MM.1S (cell line): ENCODE results near the gene CMIP.

Source experiments
- DNase-seq: peaks from one replicate; pipeline ENCODE4 v3.0.0-alpha.2; 2015
- H2AFZ ChIP-seq: fragments of 300-600 bp; sonication (generic); 2 replicates; pipeline ENCODE4 v1.6.0; 2016; ENCODE audit warnings: antibody characterized with exemption, low read length
- H3F3A ChIP-seq: fragments of 300-600 bp; sonication (generic); 2 replicates; pipeline ENCODE4 v1.6.1; 2016; ENCODE audit warnings: mild to moderate bottlenecking, antibody characterized with exemption, low read length, moderate library complexity, mixed read lengths; ENCODE audit not compliant: insufficient read depth
- H3K27ac ChIP-seq: fragments of 300-600 bp; sonication (generic); 2 replicates; pipeline ENCODE4 v1.5.1; 2016; ENCODE audit warnings: mild to moderate bottlenecking, low read length
- H3K27me3 ChIP-seq: fragments of 300-600 bp; sonication (generic); replicated peaks from 2 replicates; pipeline ENCODE4 v1.6.0; 2016; ENCODE audit warnings: low read length; ENCODE audit not compliant: insufficient read depth
- H3K36me3 ChIP-seq: fragments of 300-600 bp; sonication (generic); replicated peaks from 2 replicates; pipeline ENCODE4 v1.6.1; 2016; ENCODE audit warnings: mild to moderate bottlenecking, low read length, mixed read lengths; ENCODE audit not compliant: insufficient read depth
- H3K4me1 ChIP-seq: fragments of 300-600 bp; sonication (generic); 2 replicates; pipeline ENCODE4 v1.6.1; 2016; ENCODE audit warnings: low read length, mixed read lengths
- H3K4me2 ChIP-seq: fragments of 300-600 bp; sonication (generic); 2 replicates; pipeline ENCODE4 v1.6.0; 2016; ENCODE audit warnings: low read depth, low read length
- H3K4me3 ChIP-seq: fragments of 300-600 bp; sonication (generic); 2 replicates; pipeline ENCODE4 v1.5.1; 2016; ENCODE audit warnings: low read length, mixed read lengths
- H3K79me2 ChIP-seq: fragments of 300-600 bp; sonication (generic); 2 replicates; pipeline ENCODE4 v1.6.1; 2016; ENCODE audit warnings: mixed run types, low read length, mixed read lengths
- H3K9ac ChIP-seq: fragments of 300-600 bp; sonication (generic); 2 replicates; pipeline ENCODE4 v1.6.1; 2016; ENCODE audit warnings: low read length, mixed read lengths
- H3K9me2 ChIP-seq: fragments of 300-600 bp; sonication (generic); replicated peaks from 2 replicates; pipeline ENCODE4 v1.6.1; 2016; ENCODE audit warnings: mild to moderate bottlenecking, low read length, mixed read lengths; ENCODE audit not compliant: insufficient read depth
- H3K9me3 ChIP-seq: fragments of 300-600 bp; sonication (generic); replicated peaks from 2 replicates; pipeline ENCODE4 v1.6.1; 2016; ENCODE audit warnings: mild to moderate bottlenecking, low read length, mixed read lengths; ENCODE audit not compliant: insufficient read depth
- H4K20me1 ChIP-seq: fragments of 300-600 bp; sonication (generic); 2 replicates; pipeline ENCODE4 v1.6.1; 2016; ENCODE audit warnings: mild to moderate bottlenecking, low read length, moderate library complexity, mixed read lengths; ENCODE audit not compliant: insufficient read depth
- EZH2 ChIP-seq: fragments of 300-600 bp; sonication (generic); optimal IDR thresholded peaks from 2 replicates; pipeline ENCODE3; 2017; ENCODE audit warnings: low read depth, mild to moderate bottlenecking, antibody characterized with exemption, low read length, mixed read lengths
- EZH2phosphoT487 ChIP-seq: fragments of 300-600 bp; sonication (generic); IDR thresholded peaks from 2 replicates; pipeline ENCODE4 v1.6.1; 2018; ENCODE audit warnings: antibody characterized with exemption, low read length
- TF ChIP-seq, protein P1 (sequence below): fragments of 300-600 bp; sonication (generic); IDR thresholded peaks from 2 replicates; pipeline ENCODE4 v1.5.1; 2016; ENCODE audit warnings: antibody characterized with exemption, low read length, mixed read lengths

CMIP gene

DNA sequence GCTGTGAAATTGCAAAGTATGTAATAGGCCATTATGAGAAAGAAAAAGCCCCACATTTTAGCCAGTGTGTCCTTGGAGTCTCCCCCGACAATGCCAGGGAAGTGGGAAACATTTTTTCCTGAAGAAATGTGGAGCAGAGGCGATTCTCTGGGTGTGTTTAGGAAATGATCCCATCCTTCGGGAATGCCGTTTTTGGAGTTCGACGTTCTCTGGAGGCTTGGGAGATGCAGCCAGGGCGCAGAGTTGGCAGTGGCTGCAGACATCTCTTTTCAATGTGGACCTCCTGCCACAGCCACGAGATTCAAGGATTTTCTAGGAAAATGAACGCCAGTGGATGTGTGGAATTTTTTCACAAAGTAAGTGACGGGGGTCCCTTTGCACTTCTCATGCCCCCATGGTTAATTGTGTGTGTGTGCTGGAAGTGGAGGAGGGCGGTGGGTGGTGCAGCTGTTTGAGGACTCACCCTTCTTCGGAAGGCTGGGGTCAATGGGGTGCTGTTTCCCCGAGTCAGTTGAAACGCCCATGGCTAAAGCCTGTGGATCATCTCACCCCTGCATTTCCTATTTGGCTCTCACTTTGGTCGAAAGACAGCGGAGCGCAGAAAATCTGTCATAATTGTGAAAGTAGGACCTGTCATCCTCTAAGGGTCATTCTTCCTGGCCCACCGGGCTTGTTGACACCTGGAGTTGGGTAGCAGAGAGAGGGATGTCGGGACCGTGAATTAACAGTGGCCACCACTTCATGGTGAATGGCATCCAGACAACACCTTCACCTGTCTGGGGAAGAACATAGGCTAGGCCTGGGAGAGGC, 73.2 kb downstream of the CMIP start:
- Histone ChIP-seq H4K20me1 (no peaks in the 10 kb centered on the region), H3K4me2 (no peak overlapping the region), H3K36me3 (no peaks in the 10 kb centered on the region), H3K27me3 (no peaks in the 10 kb centered on the region), H3F3A (no peaks in the 10 kb centered on the region), H3K79me2 (no peaks in the 10 kb centered on the region), H2AFZ (no peak overlapping the region), H3K4me1 (peaks cover 6% of the 10 kb centered on the region), H3K27ac (no peak overlapping the region), H3K4me3 (no peak overlapping the region), H3K9me3 (no peaks in the 10 kb centered on the region), H3K9ac (no peak overlapping the region), H3K9me2 (no peaks in the 10 kb centered on the region)
- DNase-seq = no peak
- TF ChIP-seq EZH2phosphoT487 (no peak), EZH2 (no peak)
- TF ChIP-seq, protein P1, sequence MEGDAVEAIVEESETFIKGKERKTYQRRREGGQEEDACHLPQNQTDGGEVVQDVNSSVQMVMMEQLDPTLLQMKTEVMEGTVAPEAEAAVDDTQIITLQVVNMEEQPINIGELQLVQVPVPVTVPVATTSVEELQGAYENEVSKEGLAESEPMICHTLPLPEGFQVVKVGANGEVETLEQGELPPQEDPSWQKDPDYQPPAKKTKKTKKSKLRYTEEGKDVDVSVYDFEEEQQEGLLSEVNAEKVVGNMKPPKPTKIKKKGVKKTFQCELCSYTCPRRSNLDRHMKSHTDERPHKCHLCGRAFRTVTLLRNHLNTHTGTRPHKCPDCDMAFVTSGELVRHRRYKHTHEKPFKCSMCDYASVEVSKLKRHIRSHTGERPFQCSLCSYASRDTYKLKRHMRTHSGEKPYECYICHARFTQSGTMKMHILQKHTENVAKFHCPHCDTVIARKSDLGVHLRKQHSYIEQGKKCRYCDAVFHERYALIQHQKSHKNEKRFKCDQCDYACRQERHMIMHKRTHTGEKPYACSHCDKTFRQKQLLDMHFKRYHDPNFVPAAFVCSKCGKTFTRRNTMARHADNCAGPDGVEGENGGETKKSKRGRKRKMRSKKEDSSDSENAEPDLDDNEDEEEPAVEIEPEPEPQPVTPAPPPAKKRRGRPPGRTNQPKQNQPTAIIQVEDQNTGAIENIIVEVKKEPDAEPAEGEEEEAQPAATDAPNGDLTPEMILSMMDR = no peak

DNA sequence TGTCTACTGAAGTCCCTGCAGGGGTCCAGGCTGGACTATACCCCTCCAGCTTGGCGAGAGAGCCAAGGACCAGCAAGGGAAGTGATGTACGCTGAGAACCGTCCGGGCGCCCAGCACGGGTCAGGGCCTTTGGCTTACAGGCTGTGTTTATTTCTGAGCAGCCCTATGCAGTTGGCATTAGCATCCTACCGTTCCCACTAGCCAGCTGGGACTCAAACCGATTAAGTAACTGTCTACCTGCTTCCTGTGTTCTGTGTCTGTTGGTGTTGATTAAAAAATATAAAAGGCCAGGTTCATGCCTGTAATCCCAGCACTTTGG, 73.8 kb downstream of the CMIP start:
- no peaks in the 10 kb centered on the region for H3K9me3 ChIP-seq
- H3K9me2 ChIP-seq = no peaks in the 10 kb centered on the region
- no peak overlapping the region for H3K4me2 ChIP-seq
- no peak overlapping the region for H3K27ac ChIP-seq
- H3K27me3 ChIP-seq = no peaks in the 10 kb centered on the region
- no peak for DNase-seq
- TF ChIP-seq EZH2 (no peak), EZH2phosphoT487 (no peak)
- TF ChIP-seq, protein P1 = no peak
- H3K9ac ChIP-seq = no peak overlapping the region
- H4K20me1 ChIP-seq = no peaks in the 10 kb centered on the region
- H3K4me1 ChIP-seq = peaks cover 6% of the 10 kb centered on the region
- no peaks in the 10 kb centered on the region for H3K79me2 ChIP-seq
- no peak overlapping the region for H3K4me3 ChIP-seq
- no peaks in the 10 kb centered on the region for H3K36me3 ChIP-seq
- no peaks in the 10 kb centered on the region for H3F3A ChIP-seq
- H2AFZ ChIP-seq = no peak overlapping the region

DNA sequence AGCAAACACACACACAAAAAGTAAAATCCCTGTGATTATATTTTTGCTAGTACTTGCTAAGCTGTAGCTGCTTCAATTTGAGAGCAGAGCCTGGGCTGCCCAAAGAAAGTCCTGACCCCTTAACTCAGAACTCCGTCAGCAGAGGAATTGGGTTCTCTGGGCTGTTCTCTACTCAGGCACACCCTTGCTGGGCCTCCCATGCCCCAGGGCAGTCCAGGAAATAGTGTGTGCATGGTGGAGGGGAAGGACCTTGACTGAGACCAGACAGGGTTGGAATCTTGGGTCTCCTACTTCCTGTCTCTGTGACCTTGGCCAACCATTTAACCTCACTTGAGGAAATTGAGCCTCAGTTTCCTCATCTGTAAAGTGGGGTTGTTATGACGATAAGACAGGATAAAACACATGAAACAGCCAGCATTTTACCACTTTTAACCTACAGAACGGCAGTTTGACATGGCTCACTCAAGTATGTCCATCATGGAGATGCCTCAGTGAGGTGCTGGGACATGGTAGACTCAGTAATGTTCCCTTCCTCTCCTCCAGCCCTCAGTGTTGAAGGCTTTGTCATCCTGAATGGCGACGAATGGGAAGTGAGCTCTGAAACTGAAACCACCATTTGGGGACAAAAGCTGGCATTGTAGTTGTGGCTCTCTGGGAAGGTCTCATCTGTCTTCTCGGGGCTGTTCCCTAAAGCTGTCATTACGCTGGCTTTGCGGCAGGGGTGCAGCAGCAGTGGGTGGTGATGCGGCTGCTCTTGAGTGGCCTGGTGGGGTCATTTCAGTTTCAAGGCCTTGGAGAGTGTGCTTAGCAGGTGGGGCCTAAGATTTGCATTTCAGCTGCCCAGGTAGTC, 74.9 kb downstream of the CMIP start:
- Histone ChIP-seq H4K20me1 (no peaks in the 10 kb centered on the region), H3K79me2 (no peaks in the 10 kb centered on the region), H3K36me3 (no peaks in the 10 kb centered on the region), H3K27me3 (no peaks in the 10 kb centered on the region), H3K27ac (peak overlapping the region; percentile 41; the same call in 1 of the 2 replicates), H2AFZ (no peak overlapping the region), H3K9ac (no peak overlapping the region), H3K4me2 (peak overlapping the region; percentile 21; the same call in 1 of the 2 replicates), H3K9me2 (no peaks in the 10 kb centered on the region), H3K9me3 (no peaks in the 10 kb centered on the region), H3F3A (no peaks in the 10 kb centered on the region), H3K4me1 (peaks cover 6% of the 10 kb centered on the region), H3K4me3 (no peak overlapping the region)
- TF ChIP-seq EZH2 = no peak
- TF ChIP-seq, protein P1 = no peak
- no peak for TF ChIP-seq EZH2phosphoT487
- peak; percentile 27 for DNase-seq
